Left ventricle myocardium inferior (tissue), 1 donor: ENCODE data around the gene SLC38A8. TPM values are rescaled to one million over a fixed set of nuclear protein-coding genes. Genes with fewer than 3 reads are reported as not detected.

ENCODE experiments used
- DNase-seq: peaks from one replicate; pipeline ENCODE4 v3.0.0-alpha.2; 2020
- H3K27ac ChIP-seq: fragments of 200-600 bp; replicated peaks from 2 replicates; pipeline ENCODE4 v1.8.0; 2021
- H3K27me3 ChIP-seq: fragments of 200-600 bp; 2 replicates; pipeline ENCODE4 v1.8.0; 2021; ENCODE audit warnings: low read depth
- H3K36me3 ChIP-seq: fragments of 200-600 bp; 2 replicates; pipeline ENCODE4 v1.8.0; 2021
- H3K4me1 ChIP-seq: fragments of 200-600 bp; 2 replicates; pipeline ENCODE4 v1.8.0; 2021
- H3K4me3 ChIP-seq: fragments of 200-600 bp; 2 replicates; pipeline ENCODE4 v1.8.0; 2021; ENCODE audit warnings: mild to moderate bottlenecking, moderate library complexity
- H3K9me3 ChIP-seq: fragments of 200-600 bp; replicated peaks from 2 replicates; pipeline ENCODE4 v1.8.0; 2021
- intact Hi-C: fragments of 100-400 bp; cut with micrococcal nuclease; formaldehyde crosslinking; loops from one replicate; pipeline ENCODE4 v1.11.0; 2022
- total RNA-seq: library from RNA; stranded (reverse); fragmentation: NEBNext Ultra II Directional; extraction: Animal tissue kit (Norgen Biotek cat#: 25700); gene quantifications from one replicate; pipeline ENCODE4 v1.2.1, GENCODE V29; 2021
- TF ChIP-seq, protein P1 (sequence below): fragments of 200-600 bp; IDR thresholded peaks from 2 replicates; pipeline ENCODE4 v1.8.0; 2021; ENCODE audit warnings: antibody characterized with exemption, mild to moderate bottlenecking, borderline replicate concordance
- donor health status: DM: no; HTN: yes; CAD: no; lungs with severe emphysema.

SLC38A8 gene
- total RNA-seq, 1 donor from 2014 or later, result not detected

GRCh38 chr16:84048871-84049270 is 6.3 kb upstream of the SLC38A8 start:
- H3K27me3 ChIP-seq, result no peaks in the 10 kb centered on the region
- peaks cover 30% of the 10 kb centered on the region for H3K36me3 ChIP-seq
- intact Hi-C loops, result no loop called here

DNA sequence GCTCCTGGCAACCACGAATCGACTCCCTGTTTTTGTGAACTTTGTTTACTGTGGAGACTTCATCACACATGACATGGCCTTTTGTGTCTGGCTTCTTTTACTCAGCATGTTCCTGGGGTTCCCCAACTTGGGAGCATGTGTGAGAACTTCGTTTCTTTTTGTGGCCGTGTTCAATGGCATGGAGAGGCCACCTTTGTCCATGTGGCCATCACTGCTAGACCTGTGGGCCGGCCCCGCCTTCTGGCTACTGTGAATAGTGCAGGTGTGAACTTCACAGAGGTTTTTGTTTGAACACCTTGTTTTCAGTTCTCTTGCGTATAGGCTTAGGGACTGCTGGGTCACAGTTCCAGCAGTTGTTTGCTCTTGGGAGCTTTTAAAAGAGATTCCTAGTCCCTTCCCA is 5.7 kb upstream of the SLC38A8 start:
- intact Hi-C loops, result no loop called here
- no peak for DNase-seq
- H3K9me3 ChIP-seq, result no peaks in the 10 kb centered on the region

More at GRCh38 chr16:84048871-84049270, 6.3 kb upstream of the SLC38A8 start:
- DNase-seq, result no peak
- H3K4me1 ChIP-seq, result peaks cover 13% of the 10 kb centered on the region
- no peak overlapping the region for H3K4me3 ChIP-seq
- H3K9me3 ChIP-seq, result no peaks in the 10 kb centered on the region
- TF ChIP-seq, protein P1, sequence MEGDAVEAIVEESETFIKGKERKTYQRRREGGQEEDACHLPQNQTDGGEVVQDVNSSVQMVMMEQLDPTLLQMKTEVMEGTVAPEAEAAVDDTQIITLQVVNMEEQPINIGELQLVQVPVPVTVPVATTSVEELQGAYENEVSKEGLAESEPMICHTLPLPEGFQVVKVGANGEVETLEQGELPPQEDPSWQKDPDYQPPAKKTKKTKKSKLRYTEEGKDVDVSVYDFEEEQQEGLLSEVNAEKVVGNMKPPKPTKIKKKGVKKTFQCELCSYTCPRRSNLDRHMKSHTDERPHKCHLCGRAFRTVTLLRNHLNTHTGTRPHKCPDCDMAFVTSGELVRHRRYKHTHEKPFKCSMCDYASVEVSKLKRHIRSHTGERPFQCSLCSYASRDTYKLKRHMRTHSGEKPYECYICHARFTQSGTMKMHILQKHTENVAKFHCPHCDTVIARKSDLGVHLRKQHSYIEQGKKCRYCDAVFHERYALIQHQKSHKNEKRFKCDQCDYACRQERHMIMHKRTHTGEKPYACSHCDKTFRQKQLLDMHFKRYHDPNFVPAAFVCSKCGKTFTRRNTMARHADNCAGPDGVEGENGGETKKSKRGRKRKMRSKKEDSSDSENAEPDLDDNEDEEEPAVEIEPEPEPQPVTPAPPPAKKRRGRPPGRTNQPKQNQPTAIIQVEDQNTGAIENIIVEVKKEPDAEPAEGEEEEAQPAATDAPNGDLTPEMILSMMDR, result no peak
- no peak overlapping the region for H3K27ac ChIP-seq

DNA sequence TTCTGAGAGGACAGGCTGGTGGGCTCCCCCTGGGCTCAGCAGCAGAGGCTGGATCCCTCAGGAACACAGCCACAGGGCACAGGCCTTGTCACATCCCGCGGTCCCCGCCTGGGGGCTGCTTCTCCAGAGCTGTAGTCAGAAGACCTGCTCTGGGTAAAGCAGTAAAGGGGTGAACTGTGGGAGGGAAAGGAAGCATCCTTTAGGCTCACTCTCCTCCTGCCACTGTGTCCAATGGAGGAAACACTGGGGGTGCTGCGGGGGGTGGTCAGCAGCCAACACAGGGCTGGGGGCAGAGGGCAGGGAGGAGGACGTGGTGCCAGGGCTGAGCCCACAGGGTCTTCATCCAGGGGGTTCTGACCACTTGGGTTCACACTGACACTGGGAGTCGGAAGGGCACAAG is 5.0 kb upstream of the SLC38A8 start:
- no peak overlapping the region for H3K27ac ChIP-seq
- H3K36me3 ChIP-seq, result peaks cover 21% of the 10 kb centered on the region
- peaks cover 23% of the 10 kb centered on the region for H3K4me1 ChIP-seq
- TF ChIP-seq, protein P1, result no peak
- no peak for DNase-seq
- intact Hi-C loops, result no loop called here
- H3K27me3 ChIP-seq, result peaks cover 12% of the 10 kb centered on the region
- no peak overlapping the region for H3K4me3 ChIP-seq
- no peaks in the 10 kb centered on the region for H3K9me3 ChIP-seq

More for the DNA sequence above, 5.7 kb upstream of the SLC38A8 start:
- peaks cover 6% of the 10 kb centered on the region for H3K27me3 ChIP-seq
- H3K36me3 ChIP-seq, result peaks cover 24% of the 10 kb centered on the region
- no peak overlapping the region for H3K27ac ChIP-seq
- H3K4me1 ChIP-seq, result peaks cover 19% of the 10 kb centered on the region
- TF ChIP-seq, protein P1, result no peak
- no peak overlapping the region for H3K4me3 ChIP-seq

DNA sequence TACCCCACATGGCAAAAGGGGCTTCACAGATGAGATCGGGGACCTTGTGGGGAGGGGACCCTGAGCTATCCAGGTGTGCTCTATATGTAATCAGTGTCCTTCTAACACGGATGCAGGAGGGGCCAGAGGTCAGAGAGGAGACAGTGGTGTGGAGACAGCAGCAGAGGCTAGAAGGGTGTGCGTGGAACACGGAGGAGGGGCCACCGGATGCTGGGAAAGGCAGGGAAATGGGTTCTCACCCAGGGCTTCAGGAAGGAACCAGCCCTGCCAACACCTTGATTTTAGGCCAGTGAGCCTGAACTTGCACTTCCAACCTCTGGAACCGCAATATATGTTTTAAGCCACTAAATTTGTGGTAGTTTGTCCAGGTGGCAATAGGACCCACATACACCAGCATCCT is 4.6 kb upstream of the SLC38A8 start:
- no peak overlapping the region for H3K4me3 ChIP-seq
- intact Hi-C loops, result no loop called here
- no peak overlapping the region for H3K27ac ChIP-seq
- H3K36me3 ChIP-seq, result peaks cover 21% of the 10 kb centered on the region
- H3K27me3 ChIP-seq, result peaks cover 15% of the 10 kb centered on the region
- no peaks in the 10 kb centered on the region for H3K9me3 ChIP-seq
- peaks cover 19% of the 10 kb centered on the region for H3K4me1 ChIP-seq
- no peak for DNase-seq
- TF ChIP-seq, protein P1, result no peak

DNA sequence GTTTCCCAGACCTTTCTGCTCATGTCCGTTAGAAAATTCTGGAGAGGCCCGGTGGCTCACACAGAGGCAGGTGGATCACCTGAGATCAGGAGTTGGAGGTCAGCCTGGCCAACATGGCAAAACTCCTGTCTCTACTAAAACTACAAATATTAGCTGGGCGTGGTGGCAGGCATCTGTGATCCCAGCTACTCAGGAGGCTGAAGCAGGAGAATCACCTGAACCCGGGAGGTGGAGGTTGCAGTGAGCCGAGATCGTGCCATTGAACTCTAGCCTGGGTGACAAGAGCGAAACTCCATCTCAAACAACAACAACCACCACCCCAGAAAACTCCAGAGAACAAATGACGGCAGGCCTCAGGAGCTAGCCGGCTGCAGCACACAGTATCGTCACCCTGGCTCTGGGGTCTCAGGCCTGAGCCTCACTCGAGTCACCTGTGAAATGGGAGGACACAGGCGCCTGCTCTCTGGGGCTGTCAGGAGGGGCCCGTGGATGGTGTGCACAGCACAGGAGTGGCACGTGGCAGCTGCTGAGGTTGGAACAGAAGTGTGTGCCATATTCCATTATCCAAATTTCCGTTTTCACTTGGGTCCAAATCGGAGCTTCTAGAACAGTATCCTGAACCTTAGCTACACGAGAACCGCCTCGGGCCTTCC is 3.3 kb upstream of the SLC38A8 start:
- TF ChIP-seq, protein P1, result no peak
- no peak for DNase-seq
- H3K27ac ChIP-seq, result no peak overlapping the region
- H3K9me3 ChIP-seq, result no peaks in the 10 kb centered on the region
- H3K36me3 ChIP-seq, result peaks cover 18% of the 10 kb centered on the region
- H3K27me3 ChIP-seq, result peaks cover 24% of the 10 kb centered on the region
- peaks cover 16% of the 10 kb centered on the region for H3K4me1 ChIP-seq
- intact Hi-C loops, result no loop called here
- no peak overlapping the region for H3K4me3 ChIP-seq
